A673 (cell line): ENCODE measurements around the gene C11orf52. TPM values are rescaled to one million over a fixed set of nuclear protein-coding genes. Genes with fewer than 3 reads are reported as not detected.
"Not testable (repeated sequence)": the region's sequence is repeated elsewhere in the genome, so short reads cannot be mapped to it uniquely, and the experiment has no call there.

Source experiments
- BruUV-seq: library from RNA; stranded (reverse); fragments of 400-500 nt; replicated peaks from 2 replicates; lab custom pipeline; 2021; lab: Mats Ljungman, UMichigan
- CTCF ChIA-PET: fragments of 300-600 bp; sonication (Branson Sonifier 250); formaldehyde crosslinking; loops from one replicate; lab custom pipeline; 2022; ENCODE audit warnings: antibody characterized with exemption; lab: Charles Lee
- POLR2A ChIA-PET: fragments of 300-600 bp; sonication (Branson Sonifier 250); formaldehyde crosslinking; loops from one replicate; lab custom pipeline; 2022; ENCODE audit warnings: antibody characterized with exemption; ENCODE audit not compliant: low non-redundant PET; lab: Charles Lee
- DNase-seq: peaks from one replicate; pipeline ENCODE4 v3.0.0-alpha.2; 2015; ENCODE audit warnings: low spot score
- H3K27ac ChIP-seq: fragments of 200-600 bp; sonication (generic); 2 replicates; pipeline ENCODE4 v1.5.1; 2016; ENCODE audit warnings: mixed run types, low read depth, mild to moderate bottlenecking, mixed read lengths, antibody characterized with exemption, low read length; ENCODE audit not compliant: poor library complexity, severe bottlenecking
- H3K27me3 ChIP-seq: fragments of 200-600 bp; sonication (generic); replicated peaks from 2 replicates; pipeline ENCODE4 v1.6.1; 2017; ENCODE audit warnings: mixed run types, low read depth, mild to moderate bottlenecking, mixed read lengths, antibody characterized with exemption, low read length; ENCODE audit not compliant: insufficient read depth, poor library complexity
- H3K36me3 ChIP-seq: fragments of 200-600 bp; sonication (generic); 2 replicates; pipeline ENCODE4 v1.6.1; 2016; ENCODE audit warnings: mixed run types, mild to moderate bottlenecking, mixed read lengths, antibody characterized with exemption, low read length; ENCODE audit not compliant: insufficient read depth, poor library complexity, severe bottlenecking
- H3K4me1 ChIP-seq: fragments of 200-600 bp; sonication (generic); 2 replicates; pipeline ENCODE4 v1.6.1; 2017; ENCODE audit warnings: mixed run types, mild to moderate bottlenecking, mixed read lengths, antibody characterized with exemption, low read length; ENCODE audit not compliant: insufficient read depth, poor library complexity, severe bottlenecking
- H3K4me3 ChIP-seq: fragments of 200-600 bp; sonication (generic); 2 replicates; pipeline ENCODE4 v1.5.1; 2016; ENCODE audit warnings: low read depth, mixed run types, mild to moderate bottlenecking, mixed read lengths, low read length; ENCODE audit not compliant: poor library complexity, severe bottlenecking
- H3K9me3 ChIP-seq: fragments of 200-600 bp; sonication (generic); 2 replicates; pipeline ENCODE4 v1.6.1; 2016; ENCODE audit warnings: mixed run types, low read depth, mild to moderate bottlenecking, mixed read lengths, antibody characterized with exemption, low read length; ENCODE audit not compliant: poor library complexity, severe bottlenecking
- CTCF ChIP-seq: fragments of 300-800, 200-600 bp; sonication (generic); conservative IDR thresholded peaks from 2 replicates; pipeline ENCODE4 v1.5.1; 2017; ENCODE audit warnings: low read depth, mild to moderate bottlenecking, antibody characterized with exemption, low read length, moderate library complexity, mixed read lengths
- EZH2 ChIP-seq: fragments of 200-600 bp; sonication (generic); IDR thresholded peaks from 2 replicates; pipeline ENCODE4 v1.6.1; 2017; ENCODE audit warnings: borderline replicate concordance, low read depth, mild to moderate bottlenecking, mixed read lengths, antibody characterized with exemption, low read length; ENCODE audit not compliant: poor library complexity, severe bottlenecking
- intact Hi-C: fragments of 100-400 bp; cut with micrococcal nuclease; formaldehyde crosslinking; loops from one replicate; pipeline ENCODE4 v1.10.0; 2022; ENCODE audit not compliant: unreplicated experiment
- total RNA-seq: library from RNA; stranded (reverse); gene quantifications from 2 replicates; pipeline ENCODE4 v1.2.3, GENCODE V29; 2021

The C11orf52 gene
- total RNA-seq, 1 experiment from 2014 or later, result 1.4 TPM

DNA sequence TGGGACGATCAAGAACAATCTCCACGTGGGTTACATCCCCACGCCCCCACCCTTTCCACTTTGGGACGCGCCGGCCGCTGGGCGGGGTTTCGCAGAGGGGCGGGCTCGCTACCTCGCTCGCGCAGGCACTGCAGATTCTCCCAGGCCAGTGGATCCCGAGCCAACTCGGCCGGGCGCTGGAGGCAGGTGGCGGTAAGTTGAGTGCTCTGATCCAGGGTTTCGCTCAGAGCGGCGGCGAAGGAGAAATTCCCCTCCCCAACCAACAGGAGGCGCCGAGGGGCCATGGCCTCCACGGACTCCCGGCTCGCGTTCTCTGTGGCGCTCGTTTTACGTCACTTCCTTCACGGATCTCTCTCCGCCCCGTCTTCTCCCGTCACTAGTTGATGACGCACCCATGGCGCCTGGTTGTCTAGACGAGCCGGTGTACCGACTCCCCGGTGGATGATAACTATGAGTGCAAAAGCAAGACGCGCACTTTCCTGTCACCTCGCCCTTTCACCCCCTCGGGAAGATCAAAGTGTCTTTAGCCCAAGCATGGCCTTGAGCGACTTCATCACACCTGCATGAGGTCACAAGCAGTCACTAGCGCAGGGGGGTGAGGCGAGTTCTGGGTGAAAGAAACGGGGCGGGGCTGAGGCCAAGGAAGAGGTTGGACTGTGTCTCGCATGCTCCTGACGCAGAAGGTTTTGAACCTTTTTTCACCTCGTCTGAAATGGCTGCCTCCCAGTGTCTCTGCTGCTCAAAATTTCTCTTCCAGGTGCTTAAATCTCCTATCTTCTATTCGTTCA, 39.7 kb upstream of the C11orf52 start, which contains the start of the genes CFAP68 and FDXACB1:
Gene CFAP68, plus strand, starts transcription at position 693 of the 788 bp plus-strand sequence. Its CDS starts 20 bp downstream, at position 713.
Gene FDXACB1, minus strand, starts transcription at position 317 of the 788 bp plus-strand sequence. Its CDS starts 33 bp downstream, at position 284.
- BruUV-seq, result no TSS peak
- intact Hi-C loops, result loop anchor here (5.0 to 10.0 kb wide), 5 partner anchors 98 to 406 kb away; partner anchors contain the start of genes BCO2, DLAT, NKAPD1 and PIH1D2
- CTCF ChIA-PET, result no interaction called here
- DNase-seq, result peak; percentile 99
- POLR2A ChIA-PET, result no interaction called here
- Histone ChIP-seq H3K9me3 (no peaks in the 10 kb centered on the region), H3K27ac (peak within 1 kb of the TSS; percentile 96), H3K27me3 (no peaks in the 10 kb centered on the region), H3K36me3 (no peaks in the 10 kb centered on the region), H3K4me1 (peaks cover 4% of the 10 kb centered on the region), H3K4me3 (peak within 1 kb of the TSS; percentile 65)
- TF ChIP-seq EZH2 (no peak), CTCF (peak; percentile 99)

DNA sequence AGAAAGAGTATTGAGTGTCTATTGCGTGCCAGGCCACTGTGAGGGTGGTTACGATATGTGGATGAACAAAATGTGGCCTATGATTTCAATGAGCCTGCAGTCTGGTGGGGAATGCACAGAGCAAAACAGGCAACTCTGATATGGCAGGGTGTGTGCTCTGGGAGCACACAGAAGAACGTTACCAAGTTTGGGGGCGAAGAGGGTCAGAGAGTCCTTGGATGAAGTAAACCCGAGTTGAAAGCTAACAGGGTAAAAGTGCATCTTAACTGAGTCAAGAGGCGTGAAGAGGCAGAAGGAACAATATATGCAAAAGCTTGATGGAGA, 39.1 kb upstream of the C11orf52 start:
- H3K27me3 ChIP-seq, result no peaks in the 10 kb centered on the region
- intact Hi-C loops, result loop anchor here (5.0 to 10.0 kb wide), 5 partner anchors 98 to 405 kb away; partner anchors contain the start of genes BCO2, DLAT, NKAPD1 and PIH1D2
- ChIA-PET POLR2A (no interaction called here), CTCF (no interaction called here)
- H3K36me3 ChIP-seq, result no peaks in the 10 kb centered on the region
- BruUV-seq, result TSS peak; percentile 94
- H3K9me3 ChIP-seq, result no peaks in the 10 kb centered on the region
- no peak for DNase-seq
- H3K4me3 ChIP-seq, result peak overlapping the region; percentile 65
- H3K27ac ChIP-seq, result peak overlapping the region; percentile 96
- H3K4me1 ChIP-seq, result peaks cover 4% of the 10 kb centered on the region
- no peak for TF ChIP-seq EZH2
- no peak for TF ChIP-seq CTCF

- H3K27ac ChIP-seq, result no peak overlapping the region
These were observed 36.5 kb upstream of the C11orf52 start for GRCh38 chr11:111882202-111882601.

DNA sequence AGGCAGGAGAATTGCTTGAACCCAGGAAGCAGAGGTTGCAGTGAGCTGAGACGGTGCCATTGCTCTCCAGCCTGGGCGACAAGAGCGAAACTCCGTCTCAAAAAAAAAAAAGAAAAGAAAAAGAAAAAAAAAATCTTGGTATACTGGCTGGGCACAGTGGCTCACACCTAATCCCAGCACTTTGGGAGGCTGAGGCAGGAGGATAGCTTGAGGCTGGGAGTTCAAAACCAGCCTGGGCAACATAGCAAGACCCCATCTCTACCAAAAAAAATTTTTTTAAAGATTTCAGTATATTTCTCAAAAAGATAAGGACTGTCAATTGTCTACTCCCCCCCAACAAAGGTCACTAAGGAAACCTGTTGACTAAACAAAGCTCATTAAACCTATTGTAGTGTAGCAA, 33.7 kb upstream of the C11orf52 start:
- H3K4me3 ChIP-seq, CTCF ChIA-PET, POLR2A ChIA-PET, intact Hi-C loops, H3K36me3 ChIP-seq, H3K9me3 ChIP-seq, H3K4me1 ChIP-seq, DNase-seq, H3K27ac ChIP-seq, H3K27me3 ChIP-seq, BruUV-seq: not testable (repeated sequence)

More at GRCh38 chr11:111882202-111882601, 36.5 kb upstream of the C11orf52 start:
- intact Hi-C loops, result no loop called here
- CTCF ChIA-PET, result no interaction called here
- no TSS peak for BruUV-seq
- no peak for DNase-seq
- no peaks in the 10 kb centered on the region for H3K9me3 ChIP-seq
- no peaks in the 10 kb centered on the region for H3K36me3 ChIP-seq
- peaks cover 4% of the 10 kb centered on the region for H3K4me1 ChIP-seq
- H3K4me3 ChIP-seq, result no peak overlapping the region
- POLR2A ChIA-PET, result no interaction called here
- no peak for TF ChIP-seq CTCF
- H3K27me3 ChIP-seq, result no peaks in the 10 kb centered on the region
